BLaER1 treated with 17β-estradiol and CSF1 and Interleukin-3, amounts not matched to agents 10 nM and 100 nM (cell line): ENCODE data around the gene RGS7.

Experiments
- H3K27ac ChIP-seq, 11 experiments: shearing (Covaris generic); formaldehyde crosslinking; 2 replicates each; pipeline ENCODE4 v1.8.1; 2022
- H3K27me3 ChIP-seq, 11 experiments: shearing (Covaris generic); formaldehyde crosslinking; 2 replicates each; pipeline ENCODE4 v1.8.1; 2022
- H3K36me3 ChIP-seq, 11 experiments: shearing (Covaris generic); formaldehyde crosslinking; 2 replicates each; pipeline ENCODE4 v1.8.1; 2022
- H3K4me1 ChIP-seq, 10 experiments: shearing (Covaris generic); formaldehyde crosslinking; 2 replicates each; pipeline ENCODE4 v1.8.1; 2022
- H3K4me2 ChIP-seq, 11 experiments: shearing (Covaris generic); formaldehyde crosslinking; 2 replicates each; pipeline ENCODE4 v1.8.1; 2022
- H3K4me3 ChIP-seq, 10 experiments: shearing (Covaris generic); formaldehyde crosslinking; 2 replicates each; pipeline ENCODE4 v1.8.1; 2022
- H3K9ac ChIP-seq, 11 experiments: shearing (Covaris generic); formaldehyde crosslinking; 2 replicates each; pipeline ENCODE4 v1.8.1; 2022
- H3K9me3 ChIP-seq, 11 experiments: shearing (Covaris generic); formaldehyde crosslinking; replicated peaks in 1 of 11; 2 replicates each; pipeline ENCODE4 v1.8.1; 2022
- H4K20me1 ChIP-seq, 11 experiments: shearing (Covaris generic); formaldehyde crosslinking; 2 replicates each; pipeline ENCODE4 v1.8.1; 2022
- Cebpa-rat ChIP-seq, 11 experiments: shearing (Covaris generic); IDR thresholded peaks; 2 replicates each; pipeline ENCODE4 v1.8.1; 2022

The RGS7 gene

GRCh38 chr1:240827786-240828185 lies 529.2 kb downstream of the RGS7 start:
- Histone ChIP-seq H4K20me1 (no peaks in the 10 kb centered on the region), H3K27ac (no peak overlapping the region)
- TF ChIP-seq Cebpa-rat (IDR thresholded peaks at IDR 0.05), result no peak

GRCh38 chr1:240824238-240824637 lies 532.8 kb downstream of the RGS7 start:
- no peak for TF ChIP-seq Cebpa-rat (IDR thresholded peaks at IDR 0.05)
- no peaks in the 10 kb centered on the region for H3K36me3 ChIP-seq
- H3K4me1 ChIP-seq, result peaks cover 0 to 8% (median 0%) of the 10 kb centered on the region in 10 experiments; a peak in 3 of 20 replicates
- no peak overlapping the region for H3K27ac ChIP-seq
- H3K9me3 ChIP-seq, result peaks cover 0 to 10% (median 0%) of the 10 kb centered on the region in 11 experiments; a peak in 2 of 22 replicates
- H3K9ac ChIP-seq, result no peak overlapping the region
- H3K27me3 ChIP-seq, result no peaks in the 10 kb centered on the region
- no peak overlapping the region for H3K4me3 ChIP-seq
- H4K20me1 ChIP-seq, result no peaks in the 10 kb centered on the region
- H3K4me2 ChIP-seq, result no peak overlapping the region

More at GRCh38 chr1:240827786-240828185, 529.2 kb downstream of the RGS7 start:
- peaks cover 0 to 5% (median 0%) of the 10 kb centered on the region in 11 experiments; a peak in 1 of 22 replicates for H3K9me3 ChIP-seq
- no peak overlapping the region for H3K4me2 ChIP-seq
- no peaks in the 10 kb centered on the region for H3K36me3 ChIP-seq
- no peaks in the 10 kb centered on the region for H3K27me3 ChIP-seq
- no peak overlapping the region for H3K4me3 ChIP-seq
- H3K9ac ChIP-seq, result no peak overlapping the region
- H3K4me1 ChIP-seq, result no peaks in the 10 kb centered on the region

- Histone ChIP-seq H3K4me2 (no peak overlapping the region), H4K20me1 (no peaks in the 10 kb centered on the region), H3K9ac (no peak overlapping the region), H3K9me3 (peaks cover 0 to 10% (median 0%) of the 10 kb centered on the region in 11 experiments; a peak in 2 of 22 replicates), H3K4me3 (no peak overlapping the region), H3K4me1 (peaks cover 0 to 8% (median 0%) of the 10 kb centered on the region in 10 experiments; a peak in 3 of 20 replicates), H3K27ac (no peak overlapping the region), H3K27me3 (no peaks in the 10 kb centered on the region), H3K36me3 (no peaks in the 10 kb centered on the region)
- no peak for TF ChIP-seq Cebpa-rat (IDR thresholded peaks at IDR 0.05)
These were observed 533.6 kb downstream of the RGS7 start for GRCh38 chr1:240823357-240823756.

GRCh38 chr1:240821925-240822324 lies 535.1 kb downstream of the RGS7 start:
- no peak for TF ChIP-seq Cebpa-rat (IDR thresholded peaks at IDR 0.05)
- Histone ChIP-seq H3K9ac (no peak overlapping the region), H3K4me3 (no peak overlapping the region), H3K9me3 (peaks cover 0 to 10% (median 0%) of the 10 kb centered on the region in 11 experiments; a peak in 2 of 22 replicates), H3K36me3 (no peaks in the 10 kb centered on the region), H3K4me2 (no peak overlapping the region), H3K4me1 (peaks cover 0 to 8% (median 0%) of the 10 kb centered on the region in 10 experiments; a peak in 3 of 20 replicates), H3K27ac (no peak overlapping the region), H3K27me3 (no peaks in the 10 kb centered on the region), H4K20me1 (no peaks in the 10 kb centered on the region)

- Histone ChIP-seq H3K27me3 (no peaks in the 10 kb centered on the region), H3K4me3 (no peak overlapping the region), H3K9me3 (peaks cover 0 to 10% (median 0%) of the 10 kb centered on the region in 11 experiments; a peak in 2 of 22 replicates), H4K20me1 (no peaks in the 10 kb centered on the region), H3K36me3 (no peaks in the 10 kb centered on the region), H3K4me2 (peak overlapping the region in 1 of 11 experiments; percentile 19; a peak in 1 of 22 replicates), H3K27ac (no peak overlapping the region), H3K9ac (no peak overlapping the region), H3K4me1 (peaks cover 0 to 8% (median 0%) of the 10 kb centered on the region in 10 experiments; a peak in 3 of 20 replicates)
- TF ChIP-seq Cebpa-rat (IDR thresholded peaks at IDR 0.05), result no peak
These were observed 536.2 kb downstream of the RGS7 start for GRCh38 chr1:240820816-240821215.

GRCh38 chr1:240816472-240816871 lies 540.5 kb downstream of the RGS7 start:
- H3K4me2 ChIP-seq, result no peak overlapping the region
- no peak overlapping the region for H3K9ac ChIP-seq
- H3K4me1 ChIP-seq, result peaks cover 0 to 8% (median 0%) of the 10 kb centered on the region in 10 experiments; a peak in 3 of 20 replicates
- H3K4me3 ChIP-seq, result no peak overlapping the region
- TF ChIP-seq Cebpa-rat (IDR thresholded peaks at IDR 0.05), result no peak
- no peaks in the 10 kb centered on the region for H3K27me3 ChIP-seq
- H3K9me3 ChIP-seq, result peaks cover 0 to 5% (median 0%) of the 10 kb centered on the region in 11 experiments; a peak in 2 of 22 replicates
- H3K36me3 ChIP-seq, result no peaks in the 10 kb centered on the region
- H4K20me1 ChIP-seq, result no peaks in the 10 kb centered on the region
- H3K27ac ChIP-seq, result no peak overlapping the region

- Histone ChIP-seq H3K4me2 (no peak overlapping the region), H3K9ac (no peak overlapping the region), H3K27me3 (no peaks in the 10 kb centered on the region), H3K4me1 (no peaks in the 10 kb centered on the region), H3K27ac (no peak overlapping the region), H4K20me1 (no peaks in the 10 kb centered on the region), H3K9me3 (no peaks in the 10 kb centered on the region), H3K4me3 (no peak overlapping the region), H3K36me3 (no peaks in the 10 kb centered on the region)
- no peak for TF ChIP-seq Cebpa-rat (IDR thresholded peaks at IDR 0.05)
These were observed 543.3 kb downstream of the RGS7 start for GRCh38 chr1:240813720-240814119.

- H3K27me3 ChIP-seq, result no peaks in the 10 kb centered on the region
- no peak overlapping the region for H3K27ac ChIP-seq
- no peak overlapping the region for H3K9ac ChIP-seq
- no peaks in the 10 kb centered on the region for H3K4me1 ChIP-seq
- H3K4me2 ChIP-seq, result no peak overlapping the region
- no peak overlapping the region for H3K4me3 ChIP-seq
- TF ChIP-seq Cebpa-rat (IDR thresholded peaks at IDR 0.05), result no peak
- no peaks in the 10 kb centered on the region for H3K9me3 ChIP-seq
- no peaks in the 10 kb centered on the region for H4K20me1 ChIP-seq
- H3K36me3 ChIP-seq, result no peaks in the 10 kb centered on the region
These were observed 545.7 kb downstream of the RGS7 start for GRCh38 chr1:240811256-240811655.

GRCh38 chr1:240808381-240808780 lies 548.6 kb downstream of the RGS7 start:
- Histone ChIP-seq H3K9ac (no peak overlapping the region), H3K9me3 (no peaks in the 10 kb centered on the region), H3K4me1 (no peaks in the 10 kb centered on the region), H3K4me2 (no peak overlapping the region), H3K36me3 (no peaks in the 10 kb centered on the region), H4K20me1 (no peaks in the 10 kb centered on the region), H3K27ac (no peak overlapping the region), H3K27me3 (no peaks in the 10 kb centered on the region), H3K4me3 (no peak overlapping the region)
- TF ChIP-seq Cebpa-rat (IDR thresholded peaks at IDR 0.05), result no peak

GRCh38 chr1:240806200-240806745 lies 550.7 kb downstream of the RGS7 start:
- TF ChIP-seq Cebpa-rat (IDR thresholded peaks at IDR 0.05), result no peak

More at GRCh38 chr1:240806200-240806745, 550.7 kb downstream of the RGS7 start:
- Histone ChIP-seq H3K4me3 (no peak overlapping the region), H3K36me3 (no peaks in the 10 kb centered on the region), H3K27me3 (no peaks in the 10 kb centered on the region), H3K27ac (no peak overlapping the region), H3K4me1 (no peaks in the 10 kb centered on the region), H3K9ac (no peak overlapping the region), H4K20me1 (no peaks in the 10 kb centered on the region), H3K4me2 (no peak overlapping the region), H3K9me3 (no peaks in the 10 kb centered on the region)
